ENCODE data around the gene CELF4.

- TF ChIP-seq, protein P1, sequence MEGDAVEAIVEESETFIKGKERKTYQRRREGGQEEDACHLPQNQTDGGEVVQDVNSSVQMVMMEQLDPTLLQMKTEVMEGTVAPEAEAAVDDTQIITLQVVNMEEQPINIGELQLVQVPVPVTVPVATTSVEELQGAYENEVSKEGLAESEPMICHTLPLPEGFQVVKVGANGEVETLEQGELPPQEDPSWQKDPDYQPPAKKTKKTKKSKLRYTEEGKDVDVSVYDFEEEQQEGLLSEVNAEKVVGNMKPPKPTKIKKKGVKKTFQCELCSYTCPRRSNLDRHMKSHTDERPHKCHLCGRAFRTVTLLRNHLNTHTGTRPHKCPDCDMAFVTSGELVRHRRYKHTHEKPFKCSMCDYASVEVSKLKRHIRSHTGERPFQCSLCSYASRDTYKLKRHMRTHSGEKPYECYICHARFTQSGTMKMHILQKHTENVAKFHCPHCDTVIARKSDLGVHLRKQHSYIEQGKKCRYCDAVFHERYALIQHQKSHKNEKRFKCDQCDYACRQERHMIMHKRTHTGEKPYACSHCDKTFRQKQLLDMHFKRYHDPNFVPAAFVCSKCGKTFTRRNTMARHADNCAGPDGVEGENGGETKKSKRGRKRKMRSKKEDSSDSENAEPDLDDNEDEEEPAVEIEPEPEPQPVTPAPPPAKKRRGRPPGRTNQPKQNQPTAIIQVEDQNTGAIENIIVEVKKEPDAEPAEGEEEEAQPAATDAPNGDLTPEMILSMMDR (IDR thresholded peaks at IDR 0.05), result no peak
- TF ChIP-seq POLR2AphosphoS5 (IDR thresholded peaks at IDR 0.05), result no peak
These were observed 340.3 kb downstream of the CELF4 start for GRCh38 chr18:37225279-37225678.
